Measurements from ENCODE around the gene ARL6IP1.
A peak's percentile ranks its signal among the peaks of the same experiment; 100 is the strongest.

ARL6IP1 gene

GRCh38 chr16:18796377-18796776 is 5.0 kb downstream of the ARL6IP1 start:
- ATAC-seq (ENCODE audit: low read depth) (no peak), DNase-seq (ENCODE audit: low spot score) (no peak)
- Histone ChIP-seq H3K4me1 (ENCODE audit: insufficient read depth, poor library complexity, severe bottlenecking) (peaks cover 13% of the 10 kb centered on the region), H3K4me3 (ENCODE audit: severe bottlenecking) (no peak overlapping the region), H3K27me3 (ENCODE audit: insufficient read depth, poor library complexity, severe bottlenecking) (no peaks in the 10 kb centered on the region), H3K9me3 (ENCODE audit: severe bottlenecking) (no peaks in the 10 kb centered on the region), H3K36me3 (ENCODE audit: low read depth) (peaks cover 90% of the 10 kb centered on the region), H3K27ac (ENCODE audit: poor library complexity, severe bottlenecking) (no peak overlapping the region)
- TF ChIP-seq CTCF (IDR thresholded peaks at IDR 0.05; ENCODE audit: poor library complexity, severe bottlenecking): no peak

GRCh38 chr16:18792836-18793433 is 8.4 kb downstream of the ARL6IP1 start:
- H3K4me1 ChIP-seq (ENCODE audit: insufficient read depth, poor library complexity, severe bottlenecking): peaks cover 7% of the 10 kb centered on the region
- DNase-seq (ENCODE audit: low spot score) (no peak), ATAC-seq (ENCODE audit: low read depth) (no peak)
- no peaks in the 10 kb centered on the region for H3K27me3 ChIP-seq (ENCODE audit: insufficient read depth, poor library complexity, severe bottlenecking)
- TF ChIP-seq CTCF (IDR thresholded peaks at IDR 0.05; ENCODE audit: poor library complexity, severe bottlenecking): no peak
- H3K4me3 ChIP-seq (ENCODE audit: severe bottlenecking): no peak overlapping the region
- no peaks in the 10 kb centered on the region for H3K9me3 ChIP-seq (ENCODE audit: severe bottlenecking)
- peaks cover 87% of the 10 kb centered on the region for H3K36me3 ChIP-seq (ENCODE audit: low read depth)
- peak overlapping the region; percentile 79 for H3K27ac ChIP-seq (ENCODE audit: poor library complexity, severe bottlenecking)

GRCh38 chr16:18789850-18790706 is 11.3 kb downstream of the ARL6IP1 start, which contains the start of gene RPS15A:
Gene RPS15A, minus strand, starts transcription at chr16:18790334. Its CDS starts 1,221 bp downstream, at chr16:18789113.
- no peak for TF ChIP-seq CTCF (IDR thresholded peaks at IDR 0.05; ENCODE audit: poor library complexity, severe bottlenecking)
- DNase-seq (ENCODE audit: low spot score) (peak; percentile 97), ATAC-seq (ENCODE audit: low read depth) (peak; percentile 94)
- Histone ChIP-seq H3K27me3 (ENCODE audit: insufficient read depth, poor library complexity, severe bottlenecking) (no peaks in the 10 kb centered on the region), H3K36me3 (ENCODE audit: low read depth) (peaks cover 87% of the 10 kb centered on the region), H3K9me3 (ENCODE audit: severe bottlenecking) (no peaks in the 10 kb centered on the region), H3K4me1 (ENCODE audit: insufficient read depth, poor library complexity, severe bottlenecking) (peaks cover 24% of the 10 kb centered on the region), H3K27ac (ENCODE audit: poor library complexity, severe bottlenecking) (peak within 1 kb of the TSS; percentile 79), H3K4me3 (ENCODE audit: severe bottlenecking) (peak within 1 kb of the TSS; percentile 83)

- ATAC-seq (ENCODE audit: low read depth): no peak
Observed at GRCh38 chr16:18789515-18789849, 11.9 kb downstream of the ARL6IP1 start.

More at GRCh38 chr16:18789515-18789849, 11.9 kb downstream of the ARL6IP1 start:
- TF ChIP-seq CTCF (IDR thresholded peaks at IDR 0.05; ENCODE audit: poor library complexity, severe bottlenecking): no peak
- Histone ChIP-seq H3K9me3 (ENCODE audit: severe bottlenecking) (no peaks in the 10 kb centered on the region), H3K4me1 (ENCODE audit: insufficient read depth, poor library complexity, severe bottlenecking) (peaks cover 24% of the 10 kb centered on the region), H3K4me3 (ENCODE audit: severe bottlenecking) (peak overlapping the region; percentile 83), H3K27ac (ENCODE audit: poor library complexity, severe bottlenecking) (peak overlapping the region; percentile 79), H3K27me3 (ENCODE audit: insufficient read depth, poor library complexity, severe bottlenecking) (no peaks in the 10 kb centered on the region), H3K36me3 (ENCODE audit: low read depth) (peaks cover 87% of the 10 kb centered on the region)
- DNase-seq (ENCODE audit: low spot score): no peak
